Right kidney (tissue), 1 donor: ENCODE measurements around the gene EIF4A3.

Source experiments
- DNase-seq: peaks from one replicate; pipeline ENCODE4 v3.0.0-alpha.2; 2016

Gene EIF4A3

DNA sequence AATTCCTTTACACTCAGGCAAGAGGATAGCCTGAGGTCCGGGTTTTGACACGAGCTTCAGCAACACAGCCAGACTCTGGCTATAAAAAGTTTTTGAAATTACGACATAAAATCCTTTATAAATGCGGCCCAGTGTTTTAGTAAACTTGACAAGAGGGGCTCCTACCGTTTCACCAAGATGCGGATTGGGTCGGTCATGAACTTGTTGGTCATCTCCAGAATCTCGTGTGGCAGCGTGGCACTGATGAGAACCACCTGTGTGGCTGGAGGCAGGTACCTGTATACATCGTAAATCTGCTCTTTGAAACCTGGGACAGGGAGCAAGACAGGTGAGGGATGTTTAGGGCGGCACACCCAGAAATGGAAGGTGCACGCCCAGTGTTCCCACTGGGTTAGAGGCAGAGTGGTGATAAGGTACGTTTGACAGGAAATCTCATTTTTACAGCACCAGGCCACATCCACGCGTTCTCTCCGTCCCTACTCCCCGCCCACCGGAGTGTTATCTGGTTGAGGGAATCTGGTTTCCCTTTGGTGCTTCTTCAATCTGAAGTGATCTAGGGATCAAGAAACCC is 8.0 kb downstream of the EIF4A3 start:
- no peak for DNase-seq

GRCh38 chr17:80137131-80137530 is 9.8 kb downstream of the EIF4A3 start:
- no peak for DNase-seq

- no peak for DNase-seq
Measured at GRCh38 chr17:80133626-80133970, 13.3 kb downstream of the EIF4A3 start.

- no peak for DNase-seq
Measured at GRCh38 chr17:80132906-80133625, 13.9 kb downstream of the EIF4A3 start.

DNA sequence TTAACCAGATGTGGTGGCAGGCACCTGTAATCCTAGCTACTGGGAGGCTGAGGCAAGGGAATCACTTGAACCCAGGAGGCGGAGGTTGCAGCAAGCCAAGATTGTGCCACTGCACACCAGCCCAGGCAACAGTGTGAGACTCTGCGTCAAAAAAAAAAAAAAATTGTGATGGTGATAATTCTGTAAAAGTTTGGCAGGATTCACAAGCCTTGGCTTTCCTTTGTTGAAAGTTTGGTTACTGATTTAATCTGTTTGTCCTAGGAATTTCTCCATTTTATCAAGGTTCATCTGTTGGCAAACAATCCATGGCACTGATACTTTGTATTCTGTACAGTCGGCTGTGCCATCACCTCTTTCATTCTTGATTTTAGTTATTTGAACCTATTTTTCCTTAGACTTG is 15.9 kb downstream of the EIF4A3 start:
- DNase-seq, result no peak

DNA sequence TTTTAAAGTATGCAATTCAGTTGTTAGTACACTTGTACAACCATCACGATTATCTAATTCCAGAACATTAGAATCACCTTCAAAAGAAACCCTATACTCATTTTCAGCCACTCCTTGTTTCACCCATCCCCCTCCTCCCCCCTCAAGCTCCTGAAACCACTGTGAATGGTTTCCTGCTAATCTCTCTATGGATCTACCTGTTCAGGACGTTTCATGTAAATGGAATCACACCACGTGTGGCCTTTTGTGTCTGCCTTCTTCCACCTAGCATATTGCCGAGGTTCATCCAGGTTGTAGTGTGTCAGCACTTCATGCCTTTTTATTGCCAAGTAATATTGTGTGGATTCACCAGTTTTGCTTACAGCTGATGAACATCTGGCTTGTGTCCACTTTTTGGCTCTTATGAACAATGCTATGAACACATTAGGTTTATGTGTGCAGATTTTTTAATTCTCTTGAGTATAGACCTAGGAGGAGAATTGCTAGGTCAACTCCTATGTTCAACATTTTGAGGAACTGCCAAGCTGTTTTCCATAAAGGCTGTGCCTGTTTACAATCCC is 17.8 kb downstream of the EIF4A3 start:
- DNase-seq, result no peak

- DNase-seq, result no peak
Measured at GRCh38 chr17:80126449-80126715, 20.5 kb downstream of the EIF4A3 start.

GRCh38 chr17:80125656-80126448 is 21.1 kb downstream of the EIF4A3 start:
- no peak for DNase-seq

DNA sequence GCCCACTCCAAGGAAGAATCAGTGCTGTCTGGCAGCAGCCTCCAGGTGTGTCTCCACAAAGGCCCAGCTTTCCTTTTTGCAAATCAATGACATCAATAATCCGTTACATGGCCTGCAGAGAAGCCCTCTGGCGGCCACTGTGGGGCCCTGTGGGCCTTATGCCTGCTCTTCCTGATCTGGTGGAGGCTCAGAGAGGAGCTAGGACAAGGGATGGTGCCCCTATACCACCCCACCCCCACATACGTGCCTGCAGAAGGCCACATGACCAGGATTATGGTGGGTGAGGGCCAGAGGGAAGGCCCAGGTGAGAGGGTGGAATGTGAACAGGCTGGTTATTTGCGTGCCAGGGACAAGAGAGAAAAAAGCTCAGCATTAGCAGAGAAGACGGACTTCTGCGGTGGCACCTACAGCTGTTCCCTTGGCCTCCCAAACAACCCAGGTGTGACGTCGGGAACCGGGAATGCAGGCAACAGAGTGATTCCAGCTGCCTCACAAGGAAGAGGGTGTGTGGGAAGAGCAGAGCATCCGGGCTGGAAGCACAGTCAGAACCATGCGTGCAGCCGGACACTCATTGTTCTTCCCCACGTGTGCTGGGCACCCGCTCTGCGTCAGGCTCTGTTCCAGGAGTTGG is 22.5 kb downstream of the EIF4A3 start:
- peak; percentile 54 for DNase-seq

DNA sequence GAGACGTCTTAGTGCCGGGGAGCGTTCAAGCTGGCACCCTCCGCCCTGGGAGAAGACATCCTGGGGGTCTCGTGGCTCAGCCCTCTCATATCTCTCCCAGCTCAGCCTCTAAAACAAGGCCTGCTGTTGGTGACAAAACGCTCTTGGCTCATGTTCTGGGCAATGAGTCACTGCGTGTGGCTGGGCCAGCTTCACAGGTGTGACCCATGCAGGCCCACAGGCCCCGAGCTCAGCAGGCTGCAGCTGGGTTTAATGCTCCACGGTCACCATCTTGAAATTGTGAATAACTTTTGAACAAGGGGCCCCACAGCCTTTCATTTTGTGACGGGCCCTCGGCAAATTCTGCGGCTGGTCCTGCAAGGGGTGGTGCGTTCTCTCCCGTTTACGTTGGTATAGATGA is 23.1 kb downstream of the EIF4A3 start:
- no peak for DNase-seq

DNA sequence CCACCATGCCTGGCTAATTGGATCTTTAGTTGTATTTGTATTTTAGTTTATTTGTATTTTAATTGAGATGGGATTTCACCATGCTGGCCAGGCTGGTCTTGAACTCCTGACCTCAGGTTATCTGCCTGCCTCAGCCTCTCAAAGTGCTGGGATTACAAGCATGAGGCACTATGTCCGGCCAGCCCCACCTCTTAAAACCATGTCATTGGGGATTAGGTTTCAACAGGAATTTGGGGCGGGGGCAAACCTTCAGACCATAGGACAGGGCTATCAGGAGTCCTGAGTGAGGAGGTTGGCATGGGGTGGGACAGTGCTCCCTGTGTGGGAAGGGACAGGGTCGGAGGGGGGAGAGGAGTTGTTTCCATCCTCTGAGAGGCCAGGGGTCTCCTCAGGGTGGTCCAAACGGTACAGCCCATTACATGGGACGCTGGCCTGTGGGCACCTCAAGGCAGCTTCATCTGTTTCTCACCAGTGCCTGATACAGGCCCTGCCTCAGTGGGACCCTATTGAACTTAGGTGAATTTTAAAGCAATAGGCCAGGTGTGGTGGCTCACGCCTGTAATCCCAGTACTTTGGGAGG is 23.9 kb downstream of the EIF4A3 start:
- no peak for DNase-seq

DNA sequence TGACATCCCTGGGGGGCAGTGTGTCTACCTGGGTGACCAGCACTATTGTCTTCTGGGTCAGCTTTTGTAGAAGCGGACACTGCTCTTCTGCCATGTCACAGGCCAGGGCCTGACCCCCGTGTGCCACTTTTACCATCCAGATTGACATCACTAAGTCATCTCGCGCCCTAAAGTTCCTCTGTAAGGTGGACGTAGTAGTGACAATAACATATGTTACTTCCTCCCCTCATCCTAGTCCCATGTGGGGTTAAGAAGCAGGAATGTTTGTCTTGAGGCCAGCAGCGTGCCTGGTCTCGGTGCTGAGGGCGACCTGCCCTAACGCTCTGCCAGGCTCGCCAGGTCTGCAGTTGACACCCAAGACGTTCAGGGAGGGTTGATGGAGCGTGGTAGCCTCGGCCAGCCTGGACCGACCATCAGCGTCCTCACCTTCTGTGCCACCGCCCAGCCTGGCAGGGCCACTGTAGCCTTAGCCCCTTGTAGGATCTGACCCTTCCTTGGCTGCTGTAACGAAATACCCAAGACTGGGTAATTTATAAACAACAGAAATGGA is 24.8 kb downstream of the EIF4A3 start:
- no peak for DNase-seq

DNA sequence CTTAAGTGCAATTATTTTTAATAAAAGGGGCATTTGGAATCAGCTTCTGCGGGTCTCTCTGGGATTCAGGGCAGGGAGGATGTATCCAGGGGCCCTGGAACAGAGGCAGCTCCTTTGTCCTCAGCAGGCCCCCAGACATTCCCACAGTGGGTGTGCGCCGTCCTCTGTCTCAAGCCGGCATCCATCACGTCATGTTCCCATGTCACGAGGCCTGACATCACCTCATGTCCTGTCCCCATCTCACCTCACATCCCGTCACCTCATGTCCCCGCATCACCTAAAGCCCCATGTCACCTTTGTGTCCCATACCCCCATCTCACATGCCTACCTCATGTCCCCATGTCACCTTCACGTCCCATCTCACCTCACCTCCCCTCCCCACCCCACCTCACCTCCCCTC is 27.1 kb downstream of the EIF4A3 start:
- no peak for DNase-seq

GRCh38 chr17:80119271-80119791 is 27.6 kb downstream of the EIF4A3 start:
- DNase-seq, result no peak

GRCh38 chr17:80118601-80119270 is 28.2 kb downstream of the EIF4A3 start:
- DNase-seq, result no peak

DNA sequence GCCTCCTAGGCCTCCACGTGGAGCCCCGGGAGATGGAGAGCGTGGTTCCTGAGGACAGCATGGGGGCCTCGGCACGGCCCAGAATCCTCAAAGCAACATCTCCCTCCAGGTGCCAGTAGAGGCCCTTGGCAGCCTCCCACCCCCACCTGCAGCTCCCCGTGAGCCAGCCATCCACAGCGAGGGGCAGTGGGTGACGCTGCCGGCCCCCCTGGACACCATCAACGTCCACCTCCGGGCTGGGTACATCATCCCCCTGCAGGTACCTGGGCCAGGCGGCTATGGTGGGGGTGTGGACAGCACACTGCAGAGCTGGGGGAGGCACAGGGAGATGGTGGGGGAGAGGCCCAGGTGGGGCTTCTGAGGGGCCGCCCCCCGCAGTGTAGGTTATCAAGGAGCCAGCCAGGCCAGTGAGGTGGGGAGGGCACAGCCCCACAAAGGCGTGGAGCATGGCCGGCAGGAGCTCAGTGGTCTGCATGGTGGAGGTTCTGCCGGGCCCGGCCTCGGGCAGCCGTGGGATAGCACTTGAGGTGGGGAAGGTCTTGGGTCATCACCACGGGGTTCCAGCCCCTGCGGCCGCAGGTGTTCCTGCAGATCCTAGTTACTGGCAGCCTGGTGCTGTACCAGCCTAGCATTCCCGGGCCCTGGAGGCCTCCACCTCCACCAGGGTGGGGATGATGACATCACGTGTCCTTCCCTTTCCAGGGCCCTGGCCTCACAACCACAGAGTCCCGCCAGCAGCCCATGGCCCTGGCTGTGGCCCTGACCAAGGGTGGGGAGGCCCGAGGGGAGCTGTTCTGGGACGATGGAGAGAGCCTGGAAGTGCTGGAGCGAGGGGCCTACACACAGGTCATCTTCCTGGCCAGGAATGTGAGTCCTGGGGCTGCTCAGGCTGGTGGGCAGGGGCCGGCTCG is 29.2 kb downstream of the EIF4A3 start:
- DNase-seq, result no peak

GRCh38 chr17:80116921-80117380 is 30.0 kb downstream of the EIF4A3 start:
- no peak for DNase-seq

- DNase-seq, result no peak
Measured at GRCh38 chr17:80116276-80116920, 30.5 kb downstream of the EIF4A3 start.

DNA sequence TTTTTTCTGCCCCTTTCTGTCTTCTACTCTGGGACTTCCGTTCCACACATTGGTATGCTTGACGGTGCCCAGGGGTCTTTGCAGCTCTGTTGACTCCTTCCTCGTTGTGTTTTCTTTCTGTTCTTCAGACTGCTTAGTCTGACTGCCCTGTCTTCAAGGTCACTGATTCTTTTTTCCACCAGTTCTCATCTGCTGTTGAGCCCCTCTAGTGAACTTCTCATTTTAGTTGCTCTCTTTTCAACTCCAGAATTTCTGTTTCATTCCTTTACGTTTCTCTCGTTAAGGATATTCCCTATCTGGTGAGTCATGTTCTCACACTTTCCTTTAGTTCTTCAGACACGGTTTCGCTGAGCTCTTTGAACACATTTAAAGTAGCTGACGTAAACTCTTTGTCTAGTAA is 31.8 kb downstream of the EIF4A3 start:
- no peak for DNase-seq

GRCh38 chr17:80114758-80115157 is 32.2 kb downstream of the EIF4A3 start:
- DNase-seq, result no peak
